Measurements from ENCODE around the gene MGLL.
A peak's percentile ranks its signal among the peaks of the same experiment; 100 is the strongest.

MGLL gene

DNA sequence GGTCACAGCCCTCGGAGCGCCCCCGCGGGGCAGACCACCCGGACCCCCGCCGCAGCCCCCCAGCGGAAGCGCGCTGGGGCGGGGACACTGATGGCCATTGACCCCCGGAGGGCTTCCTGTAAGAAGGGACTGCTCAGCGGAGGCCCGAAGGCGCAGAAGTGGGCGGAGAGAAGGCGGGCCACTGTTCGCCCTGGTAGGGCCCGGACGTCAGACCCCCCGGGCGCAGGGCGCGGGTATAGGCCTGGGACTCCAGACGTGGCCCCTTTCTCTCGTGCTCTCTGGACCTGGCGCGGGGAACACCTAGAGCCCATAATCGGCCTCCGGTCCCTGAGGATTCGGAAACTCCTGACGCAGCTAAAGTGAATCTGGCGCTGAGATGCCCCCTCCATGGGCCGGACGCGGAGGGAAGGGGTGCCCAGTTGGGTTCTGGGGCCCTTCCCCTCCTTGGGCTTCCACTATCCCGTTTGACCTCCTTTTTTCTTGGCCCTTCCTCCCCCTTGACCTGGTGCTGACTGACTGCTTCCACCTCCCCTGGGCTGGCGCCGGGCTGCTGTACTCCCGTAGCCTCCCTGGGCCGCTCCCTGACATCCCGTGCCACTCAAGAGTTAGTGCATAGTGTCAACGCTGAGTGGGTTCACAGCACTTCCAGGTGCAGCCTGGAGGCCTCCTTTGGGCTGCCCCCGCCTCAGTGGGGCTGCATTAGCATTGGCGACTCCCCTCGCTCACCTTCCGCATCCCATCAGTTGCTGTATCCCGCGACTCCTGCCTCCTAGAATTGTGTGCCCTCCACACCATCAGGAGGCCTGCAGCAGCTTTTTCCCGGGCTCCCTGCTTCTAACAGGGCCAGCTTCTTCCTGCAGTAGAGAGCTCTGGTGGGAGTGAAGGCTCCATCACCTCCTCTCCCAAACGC is 148.9 kb downstream of the MGLL start:
- DNase-seq (ENCODE audit: low read depth in 1 of 2, low spot score in 1 of 2): peak in 1 of 2 experiments; percentile 32
- TF ChIP-seq, protein P1, sequence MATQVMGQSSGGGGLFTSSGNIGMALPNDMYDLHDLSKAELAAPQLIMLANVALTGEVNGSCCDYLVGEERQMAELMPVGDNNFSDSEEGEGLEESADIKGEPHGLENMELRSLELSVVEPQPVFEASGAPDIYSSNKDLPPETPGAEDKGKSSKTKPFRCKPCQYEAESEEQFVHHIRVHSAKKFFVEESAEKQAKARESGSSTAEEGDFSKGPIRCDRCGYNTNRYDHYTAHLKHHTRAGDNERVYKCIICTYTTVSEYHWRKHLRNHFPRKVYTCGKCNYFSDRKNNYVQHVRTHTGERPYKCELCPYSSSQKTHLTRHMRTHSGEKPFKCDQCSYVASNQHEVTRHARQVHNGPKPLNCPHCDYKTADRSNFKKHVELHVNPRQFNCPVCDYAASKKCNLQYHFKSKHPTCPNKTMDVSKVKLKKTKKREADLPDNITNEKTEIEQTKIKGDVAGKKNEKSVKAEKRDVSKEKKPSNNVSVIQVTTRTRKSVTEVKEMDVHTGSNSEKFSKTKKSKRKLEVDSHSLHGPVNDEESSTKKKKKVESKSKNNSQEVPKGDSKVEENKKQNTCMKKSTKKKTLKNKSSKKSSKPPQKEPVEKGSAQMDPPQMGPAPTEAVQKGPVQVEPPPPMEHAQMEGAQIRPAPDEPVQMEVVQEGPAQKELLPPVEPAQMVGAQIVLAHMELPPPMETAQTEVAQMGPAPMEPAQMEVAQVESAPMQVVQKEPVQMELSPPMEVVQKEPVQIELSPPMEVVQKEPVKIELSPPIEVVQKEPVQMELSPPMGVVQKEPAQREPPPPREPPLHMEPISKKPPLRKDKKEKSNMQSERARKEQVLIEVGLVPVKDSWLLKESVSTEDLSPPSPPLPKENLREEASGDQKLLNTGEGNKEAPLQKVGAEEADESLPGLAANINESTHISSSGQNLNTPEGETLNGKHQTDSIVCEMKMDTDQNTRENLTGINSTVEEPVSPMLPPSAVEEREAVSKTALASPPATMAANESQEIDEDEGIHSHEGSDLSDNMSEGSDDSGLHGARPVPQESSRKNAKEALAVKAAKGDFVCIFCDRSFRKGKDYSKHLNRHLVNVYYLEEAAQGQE (IDR thresholded peaks at IDR 0.05; ENCODE audit: insufficient replicate concordance, low read depth): no peak
- TF ChIP-seq GABPA (IDR thresholded peaks at IDR 0.05; ENCODE audit: low read depth) (no peak), POLR2AphosphoS5 (IDR thresholded peaks at IDR 0.05; ENCODE audit: low read depth) (no peak), SPI1 (IDR thresholded peaks at IDR 0.05; ENCODE audit: borderline replicate concordance, low read depth) (no peak)
- TF ChIP-seq, protein P2, sequence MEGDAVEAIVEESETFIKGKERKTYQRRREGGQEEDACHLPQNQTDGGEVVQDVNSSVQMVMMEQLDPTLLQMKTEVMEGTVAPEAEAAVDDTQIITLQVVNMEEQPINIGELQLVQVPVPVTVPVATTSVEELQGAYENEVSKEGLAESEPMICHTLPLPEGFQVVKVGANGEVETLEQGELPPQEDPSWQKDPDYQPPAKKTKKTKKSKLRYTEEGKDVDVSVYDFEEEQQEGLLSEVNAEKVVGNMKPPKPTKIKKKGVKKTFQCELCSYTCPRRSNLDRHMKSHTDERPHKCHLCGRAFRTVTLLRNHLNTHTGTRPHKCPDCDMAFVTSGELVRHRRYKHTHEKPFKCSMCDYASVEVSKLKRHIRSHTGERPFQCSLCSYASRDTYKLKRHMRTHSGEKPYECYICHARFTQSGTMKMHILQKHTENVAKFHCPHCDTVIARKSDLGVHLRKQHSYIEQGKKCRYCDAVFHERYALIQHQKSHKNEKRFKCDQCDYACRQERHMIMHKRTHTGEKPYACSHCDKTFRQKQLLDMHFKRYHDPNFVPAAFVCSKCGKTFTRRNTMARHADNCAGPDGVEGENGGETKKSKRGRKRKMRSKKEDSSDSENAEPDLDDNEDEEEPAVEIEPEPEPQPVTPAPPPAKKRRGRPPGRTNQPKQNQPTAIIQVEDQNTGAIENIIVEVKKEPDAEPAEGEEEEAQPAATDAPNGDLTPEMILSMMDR (IDR thresholded peaks at IDR 0.05; ENCODE audit: insufficient read depth, low read length): no peak

DNA sequence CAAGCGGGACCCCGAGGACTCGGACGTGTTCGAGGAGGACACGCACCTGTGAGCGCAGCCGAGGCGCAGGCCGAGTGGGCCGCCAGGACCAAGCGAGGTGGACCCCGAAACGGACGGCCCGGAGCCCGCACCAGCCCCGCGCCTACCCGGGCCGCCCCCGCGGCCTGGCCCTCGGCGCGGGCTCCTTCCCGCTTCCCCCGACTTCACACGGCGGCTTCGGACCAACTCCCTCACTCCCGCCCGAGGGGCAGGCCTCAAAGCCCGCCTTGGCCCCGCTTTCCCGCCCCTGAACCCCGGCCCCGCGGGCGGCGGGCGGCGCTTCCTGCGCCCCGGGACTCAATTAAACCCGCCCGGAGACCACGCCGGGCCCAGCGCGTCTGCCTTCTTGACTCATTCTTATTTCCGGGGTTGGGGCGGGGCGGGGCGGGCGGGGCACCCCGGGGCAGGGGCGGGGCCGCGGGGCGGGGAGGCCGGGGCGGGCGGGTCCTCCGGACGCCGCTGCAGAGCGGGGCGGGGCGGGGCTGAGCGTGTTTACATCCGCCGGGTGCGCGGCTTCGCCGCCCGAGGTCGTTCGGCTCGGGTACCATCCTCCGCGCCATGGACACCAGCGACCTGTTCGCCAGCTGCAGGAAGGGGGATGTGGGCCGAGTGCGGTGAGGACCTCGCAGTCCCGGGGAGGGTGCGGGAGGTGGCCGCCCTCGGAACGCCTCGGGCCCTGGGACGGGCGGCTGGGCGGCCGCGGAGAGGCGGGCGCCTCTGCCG is 149.7 kb downstream of the MGLL start, which contains the start of gene ABTB1:
Gene ABTB1 (plus strand): TSS at position 524 of the 762 bp plus-strand sequence. CDS start 74 bp downstream, at position 598.
- H3K27me3 ChIP-seq (ENCODE audit: insufficient read depth, poor library complexity, severe bottlenecking): no peaks in the 10 kb centered on the region
- peak within 1 kb of the TSS; percentile 88 for H3K27ac ChIP-seq (replicated peaks)
- peak within 1 kb of the TSS; percentile 80 for H3K4me3 ChIP-seq (replicated peaks; ENCODE audit: insufficient read depth, low read length)
- peak; percentile 69 to 81 for DNase-seq (ENCODE audit: low read depth in 1 of 2, low spot score in 1 of 2)
- TF ChIP-seq, protein P1 (IDR thresholded peaks at IDR 0.05; ENCODE audit: insufficient replicate concordance, low read depth): peak; percentile 4
- TF ChIP-seq GABPA (IDR thresholded peaks at IDR 0.05; ENCODE audit: low read depth): no peak
- TF ChIP-seq, protein P2 (IDR thresholded peaks at IDR 0.05; ENCODE audit: insufficient read depth, low read length): no peak
- TF ChIP-seq POLR2AphosphoS5 (IDR thresholded peaks at IDR 0.05; ENCODE audit: low read depth): peak; percentile 61
- TF ChIP-seq SPI1 (IDR thresholded peaks at IDR 0.05; ENCODE audit: borderline replicate concordance, low read depth): no peak

More for the DNA sequence above, 148.9 kb downstream of the MGLL start:
- peak overlapping the region; percentile 80 for H3K4me3 ChIP-seq (replicated peaks; ENCODE audit: insufficient read depth, low read length)
- H3K27ac ChIP-seq (replicated peaks): peak overlapping the region; percentile 88; the same call in 1 of the 2 replicates
- H3K27me3 ChIP-seq (ENCODE audit: insufficient read depth, poor library complexity, severe bottlenecking): no peaks in the 10 kb centered on the region

DNA sequence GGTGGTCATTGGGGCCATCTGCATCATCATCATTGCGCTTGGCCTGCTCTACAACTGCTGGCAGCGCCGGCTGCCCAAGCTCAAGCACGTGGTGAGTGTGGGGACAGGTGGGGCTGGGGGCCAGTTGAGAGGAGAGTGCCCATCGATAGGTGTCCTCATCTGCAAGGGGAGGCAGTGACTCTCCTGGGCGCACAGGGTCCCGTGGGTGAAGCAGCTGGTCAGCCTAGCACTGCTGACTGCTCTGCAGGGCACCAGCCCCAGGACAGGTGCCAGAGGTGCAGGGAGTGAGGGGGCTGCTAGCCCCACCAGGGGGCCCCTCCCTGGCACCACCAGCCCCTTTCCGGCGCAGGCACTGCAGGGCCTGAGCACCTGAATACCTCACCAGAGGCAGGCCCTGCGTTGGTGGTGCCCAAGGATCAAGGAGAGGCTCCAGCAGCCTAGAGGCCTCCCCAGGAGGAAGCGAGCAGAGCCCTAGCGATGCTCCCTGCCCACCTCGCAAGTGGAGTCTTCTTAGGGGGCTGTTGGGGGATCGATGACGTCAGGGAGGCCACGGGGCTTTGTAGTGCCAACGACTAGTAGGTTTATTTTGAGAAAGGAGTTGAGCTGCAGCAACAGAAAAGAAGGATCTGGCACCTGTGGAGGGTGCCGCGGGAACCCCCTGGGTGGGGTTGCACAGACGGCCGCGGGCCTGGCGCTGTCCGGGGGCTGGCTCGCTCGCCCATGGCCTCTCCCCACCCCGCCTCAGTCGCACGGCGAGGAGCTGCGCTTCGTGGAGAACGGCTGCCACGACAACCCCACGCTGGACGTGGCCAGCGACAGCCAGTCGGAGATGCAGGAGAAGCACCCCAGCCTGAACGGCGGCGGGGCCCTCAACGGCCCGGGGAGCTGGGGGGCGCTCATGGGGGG is 150.5 kb downstream of the MGLL start:
- 0 out of 2 replicates have a peak, but pooled peaks have one; percentile 32 for TF ChIP-seq POLR2AphosphoS5 (IDR thresholded peaks at IDR 0.05; ENCODE audit: low read depth)
- TF ChIP-seq GABPA (IDR thresholded peaks at IDR 0.05; ENCODE audit: low read depth): no peak
- no peak for TF ChIP-seq SPI1 (IDR thresholded peaks at IDR 0.05; ENCODE audit: borderline replicate concordance, low read depth)
- Histone ChIP-seq H3K27ac (replicated peaks) (peak overlapping the region; percentile 88), H3K4me3 (replicated peaks; ENCODE audit: insufficient read depth, low read length) (peak overlapping the region; percentile 48), H3K27me3 (ENCODE audit: insufficient read depth, poor library complexity, severe bottlenecking) (no peaks in the 10 kb centered on the region)
- DNase-seq (ENCODE audit: low read depth in 1 of 2, low spot score in 1 of 2): peak in 1 of 2 experiments; percentile 18

All from HL-60 (cell line).